GM23338 (cell line): ENCODE measurements around the gene CBR1. TPM values are rescaled to one million over a fixed set of nuclear protein-coding genes. Genes with fewer than 3 reads are reported as not detected.

ENCODE experiments used
- ATAC-seq: fragments of 200-7000 bp; cut with Tn5 transposase; 3 replicates; pipeline ENCODE4 v1.9.1; 2020
- DNase-seq: peaks from one replicate; pipeline ENCODE4 v3.0.0-alpha.2; 2015; ENCODE audit warnings: low spot score
- H2AFZ ChIP-seq: fragments of 200-600 bp; sonication (generic); 2 replicates; pipeline ENCODE4 v1.8.0; 2016; ENCODE audit warnings: antibody characterized with exemption, mild to moderate bottlenecking, moderate library complexity
- H3F3A ChIP-seq: fragments of 200-600 bp; sonication (generic); replicated peaks from 2 replicates; pipeline ENCODE4 v1.8.0; 2017; ENCODE audit warnings: antibody characterized with exemption, mixed run types, low read depth
- H3K27ac ChIP-seq: fragments of 200-600 bp; sonication (generic); 2 replicates; pipeline ENCODE4 v1.6.1; 2016; ENCODE audit warnings: low read depth
- H3K27me3 ChIP-seq: fragments of 200-600 bp; sonication (generic); 2 replicates; pipeline ENCODE4 v1.8.0; 2016; ENCODE audit warnings: mild to moderate bottlenecking, mixed run types, moderate library complexity; ENCODE audit not compliant: insufficient read depth
- H3K36me3 ChIP-seq: fragments of 200-600 bp; sonication (generic); 2 replicates; pipeline ENCODE4 v1.8.0; 2016; ENCODE audit warnings: mild to moderate bottlenecking; ENCODE audit not compliant: insufficient read depth
- H3K4me1 ChIP-seq: fragments of 200-600 bp; sonication (generic); 2 replicates; pipeline ENCODE4 v1.8.0; 2016; ENCODE audit warnings: mild to moderate bottlenecking, moderate library complexity; ENCODE audit not compliant: insufficient read depth
- H3K4me2 ChIP-seq: fragments of 200-600 bp; sonication (generic); 2 replicates; pipeline ENCODE4 v1.7.1; 2017; ENCODE audit warnings: mixed run types
- H3K4me3 ChIP-seq: fragments of 200-600 bp; sonication (generic); 2 replicates; pipeline ENCODE4 v1.6.1; 2016; ENCODE audit warnings: mixed run types
- H3K79me2 ChIP-seq: fragments of 200-600 bp; sonication (generic); replicated peaks from 2 replicates; pipeline ENCODE4 v1.8.0; 2017; ENCODE audit warnings: mild to moderate bottlenecking; ENCODE audit not compliant: insufficient read depth
- H3K9me2 ChIP-seq: fragments of 200-600 bp; sonication (generic); 2 replicates; pipeline ENCODE4 v1.8.0; 2017; ENCODE audit not compliant: insufficient read depth
- H4K20me1 ChIP-seq: fragments of 200-600 bp; sonication (generic); replicated peaks from 2 replicates; pipeline ENCODE4 v1.8.0; 2017; ENCODE audit warnings: mild to moderate bottlenecking; ENCODE audit not compliant: insufficient read depth
- H3K27ac Mint-ChIP-seq: 2 replicates; pipeline ENCODE4 v1.8.0; 2020; ENCODE audit warnings: inconsistent platforms, mild to moderate bottlenecking, moderate library complexity, mixed read lengths
- H3K27me3 Mint-ChIP-seq: 3 replicates; pipeline ENCODE4 v1.8.0; 2022; ENCODE audit warnings: low read depth, mild to moderate bottlenecking, moderate library complexity, mixed read lengths, inconsistent platforms; ENCODE audit not compliant: insufficient read depth, poor library complexity
- H3K36me3 Mint-ChIP-seq: 3 replicates; pipeline ENCODE4 v1.8.0; 2021; ENCODE audit warnings: low read depth, mild to moderate bottlenecking, inconsistent platforms, moderate library complexity, mixed read lengths
- H3K4me1 Mint-ChIP-seq: 3 replicates; pipeline ENCODE4 v1.8.0; 2020; ENCODE audit warnings: mild to moderate bottlenecking, inconsistent platforms, mixed read lengths
- H3K4me3 Mint-ChIP-seq: 3 replicates; pipeline ENCODE4 v1.8.0; 2021; ENCODE audit warnings: moderate library complexity, mild to moderate bottlenecking, inconsistent platforms, mixed read lengths
- H3K9me3 Mint-ChIP-seq: 3 replicates; pipeline ENCODE4 v1.8.0; 2020; ENCODE audit warnings: moderate library complexity, mild to moderate bottlenecking, inconsistent platforms, mixed read lengths
- CREB1 ChIP-seq: fragments of 250-450 bp; sonication (Bioruptor Pico); IDR thresholded peaks from 2 replicates; pipeline ENCODE4 v1.5.0; 2020; ENCODE audit warnings: low read depth, mild to moderate bottlenecking, moderate library complexity
- EZH2 ChIP-seq: fragments of 200-600 bp; sonication (generic); IDR thresholded peaks from one replicate; pipeline ENCODE4 v1.8.0; 2017; ENCODE audit warnings: antibody characterized with exemption, mild to moderate bottlenecking, low read depth; ENCODE audit not compliant: unreplicated experiment
- NANOG ChIP-seq: IDR thresholded peaks from 2 replicates; pipeline ENCODE4 v1.6.1; 2016; ENCODE audit warnings: antibody characterized with exemption, borderline replicate concordance
- REST ChIP-seq: IDR thresholded peaks from one replicate; pipeline ENCODE4 v1.6.1; 2018; ENCODE audit warnings: antibody characterized with exemption; ENCODE audit not compliant: unreplicated experiment
- STAT1 ChIP-seq: IDR thresholded peaks from one replicate; pipeline ENCODE4 v1.6.1; 2016; ENCODE audit warnings: antibody characterized with exemption; ENCODE audit not compliant: unreplicated experiment
- ZNF462 ChIP-seq: fragments of 250-450 bp; sonication (Bioruptor Pico); IDR thresholded peaks from 2 replicates; pipeline ENCODE4 v1.5.0; 2020; ENCODE audit warnings: mild to moderate bottlenecking, moderate library complexity
- polyA plus RNA-seq: library from polyadenylated mRNA; unstranded; fragments of >200 nt; fragmentation: Nextera tagmentation; extraction: Ambion mirVana; gene quantifications from 2 replicates; pipeline ENCODE4 v1.2.1, GENCODE V29; 2016
- small RNA-seq: library from RNA; depleted of rRNA; stranded (forward); fragments of <200 nt; gene quantifications from one replicate; pipeline ENCODE3, GENCODE V24; 2014; ENCODE audit warnings: low replicate concordance
- total RNA-seq: library from RNA; depleted of rRNA; stranded (reverse); fragments of >200 nt; shearing (Covaris generic); gene quantifications from 2 replicates; pipeline ENCODE4 v1.2.3, GENCODE V29; 2014; rRNA removed

CBR1 gene
- total and polyA plus RNA-seq, 2 experiments from 2014 or later = 285 to 487 TPM

- Histone ChIP-seq H3K4me3 (no peak overlapping the region), H3K36me3 (no peaks in the 10 kb centered on the region), H2AFZ (no peak overlapping the region), H3F3A (no peaks in the 10 kb centered on the region), H3K27me3 (no peaks in the 10 kb centered on the region), H3K4me1 (peaks cover 4% of the 10 kb centered on the region; the same call in 1 of the 2 replicates), H3K4me2 (no peak overlapping the region), H3K9me2 (no peaks in the 10 kb centered on the region), H3K79me2 (no peaks in the 10 kb centered on the region), H4K20me1 (no peaks in the 10 kb centered on the region), H3K27ac (no peak overlapping the region)
- DNase-seq (no peak), ATAC-seq (no peak)
- no peak overlapping the region for H3K4me3 Mint-ChIP-seq
- peaks cover 12% of the 10 kb centered on the region for H3K27me3 Mint-ChIP-seq
- TF ChIP-seq ZNF462 (CRISPR knock-in tag) = no peak
- TF ChIP-seq EZH2 = no peak
- TF ChIP-seq CREB1 (CRISPR knock-in tag) = no peak
- no peak for TF ChIP-seq REST
- TF ChIP-seq STAT1 = no peak
- no peak for TF ChIP-seq NANOG
- peaks cover 4% of the 10 kb centered on the region; the same call in 2 of the 3 replicates for H3K4me1 Mint-ChIP-seq
- peaks cover 9% of the 10 kb centered on the region for H3K9me3 Mint-ChIP-seq
- H3K36me3 Mint-ChIP-seq = peaks cover 13% of the 10 kb centered on the region; the same call in 2 of the 3 replicates
- H3K27ac Mint-ChIP-seq = peak overlapping the region; percentile 75
Observed at GRCh38 chr21:36120304-36120888, 50.6 kb downstream of the CBR1 start.

Small RNA genes within 50 kb of the gene (small RNA-seq; reads per million reads assigned to genes)
- not detected for gene RNU6-992P

Other genes with a start within 250 kb of the CBR1 start
- gene SETD4, start 9.5 kb upstream of the CBR1 start, total RNA-seq = 33.8 and 45.1 TPM in 2 replicates
- gene SETD4, start 9.5 kb upstream of the CBR1 start, polyA plus RNA-seq = 32.5 and 33.1 TPM in 2 replicates
- gene CBR3, start 65.1 kb downstream of the CBR1 start, total RNA-seq = 4.0 and 4.6 TPM in 2 replicates
- 8.2 and 8.7 TPM in 2 replicates for gene CBR3, start 65.1 kb downstream of the CBR1 start, polyA plus RNA-seq
- gene DOP1B, start 86.8 kb downstream of the CBR1 start, total RNA-seq = 9.9 and 18.0 TPM in 2 replicates
- gene DOP1B, start 86.8 kb downstream of the CBR1 start, polyA plus RNA-seq = 2.8 and 4.9 TPM in 2 replicates